ENCODE results near the gene HOXB4. TPM values are rescaled to one million over a fixed set of nuclear protein-coding genes. Genes with fewer than 3 reads are reported as not detected.

Gene HOXB4
- total RNA-seq, 1 experiment from 2014 or later: 0.22 TPM

- Histone ChIP-seq H4K20me1 (ENCODE audit: low read length) (no peaks in the 10 kb centered on the region), H3K79me2 (ENCODE audit: low read length) (no peaks in the 10 kb centered on the region), H3K9me3 (ENCODE audit: low read length) (no peaks in the 10 kb centered on the region), H3F3A (ENCODE audit: low read length, unreplicated experiment) (no peaks in the 10 kb centered on the region), H3K27me3 (ENCODE audit: low read length) (no peaks in the 10 kb centered on the region), H3K4me1 (ENCODE audit: insufficient read depth, low read length) (no peaks in the 10 kb centered on the region), H3K9me2 (replicated peaks; ENCODE audit: low read length) (no peaks in the 10 kb centered on the region), H3K27ac (ENCODE audit: low read length) (no peak overlapping the region), H3K36me3 (ENCODE audit: low read depth, low read length) (no peaks in the 10 kb centered on the region), H3K9ac (ENCODE audit: low read length) (no peak overlapping the region), H2AFZ (ENCODE audit: low read length) (no peak overlapping the region), H3K4me3 (ENCODE audit: low read length) (no peak overlapping the region), H3K4me2 (ENCODE audit: low read length) (no peak overlapping the region)
- ChIA-PET POLR2A (ENCODE audit: unreplicated experiment) (no interaction called here), CTCF (no interaction called here)
- ATAC-seq (no peak), DNase-seq (no peak)
- TF ChIP-seq EZH2phosphoT487 (IDR thresholded peaks at IDR 0.05; ENCODE audit: borderline replicate concordance, low read length) (no peak), CTCF (conservative IDR thresholded peaks at IDR 0.05; ENCODE audit: low read depth, low read length) (no peak), EZH2 (IDR thresholded peaks at IDR 0.05; ENCODE audit: low read length, unreplicated experiment) (no peak)
- intact Hi-C loops (cut with micrococcal nuclease): no loop called here
- BruUV-seq (replicated peaks): no TSS peak
Measured at GRCh38 chr17:48529683-48530009, 48.5 kb downstream of the HOXB4 start.

- Histone ChIP-seq H3K4me3 (ENCODE audit: low read length) (no peak overlapping the region), H3K27me3 (ENCODE audit: low read length) (no peaks in the 10 kb centered on the region), H3K9ac (ENCODE audit: low read length) (no peak overlapping the region), H3K9me2 (replicated peaks; ENCODE audit: low read length) (no peaks in the 10 kb centered on the region), H3F3A (ENCODE audit: low read length, unreplicated experiment) (no peaks in the 10 kb centered on the region), H3K36me3 (ENCODE audit: low read depth, low read length) (no peaks in the 10 kb centered on the region), H3K79me2 (ENCODE audit: low read length) (no peaks in the 10 kb centered on the region), H3K9me3 (ENCODE audit: low read length) (no peaks in the 10 kb centered on the region), H3K4me2 (ENCODE audit: low read length) (no peak overlapping the region), H2AFZ (ENCODE audit: low read length) (no peak overlapping the region), H4K20me1 (ENCODE audit: low read length) (no peaks in the 10 kb centered on the region), H3K27ac (ENCODE audit: low read length) (no peak overlapping the region), H3K4me1 (ENCODE audit: insufficient read depth, low read length) (no peaks in the 10 kb centered on the region)
- BruUV-seq (replicated peaks): no TSS peak
- TF ChIP-seq CTCF (conservative IDR thresholded peaks at IDR 0.05; ENCODE audit: low read depth, low read length): no peak
- no peak for TF ChIP-seq EZH2 (IDR thresholded peaks at IDR 0.05; ENCODE audit: low read length, unreplicated experiment)
- no peak for TF ChIP-seq EZH2phosphoT487 (IDR thresholded peaks at IDR 0.05; ENCODE audit: borderline replicate concordance, low read length)
- ChIA-PET POLR2A (ENCODE audit: unreplicated experiment) (no interaction called here), CTCF (no interaction called here)
- ATAC-seq (no peak), DNase-seq (no peak)
- intact Hi-C loops (cut with micrococcal nuclease): no loop called here
Measured at GRCh38 chr17:48528936-48529682, 49.0 kb downstream of the HOXB4 start.

- no peaks in the 10 kb centered on the region for H3F3A ChIP-seq (ENCODE audit: low read length, unreplicated experiment)
- BruUV-seq (replicated peaks): no TSS peak
- H3K9ac ChIP-seq (ENCODE audit: low read length): no peak overlapping the region
- 0 out of 2 replicates have a peak overlapping the region, but pooled peaks have one; percentile 41 for H2AFZ ChIP-seq (ENCODE audit: low read length)
- ATAC-seq (no peak), DNase-seq (no peak)
- no peaks in the 10 kb centered on the region for H3K79me2 ChIP-seq (ENCODE audit: low read length)
- no peak overlapping the region for H3K27ac ChIP-seq (ENCODE audit: low read length)
- no peak overlapping the region for H3K4me3 ChIP-seq (ENCODE audit: low read length)
- intact Hi-C loops (cut with micrococcal nuclease): no loop called here
- H4K20me1 ChIP-seq (ENCODE audit: low read length): no peaks in the 10 kb centered on the region
- no peaks in the 10 kb centered on the region for H3K36me3 ChIP-seq (ENCODE audit: low read depth, low read length)
- ChIA-PET POLR2A (ENCODE audit: unreplicated experiment) (no interaction called here), CTCF (no interaction called here)
- no peaks in the 10 kb centered on the region for H3K9me3 ChIP-seq (ENCODE audit: low read length)
- H3K27me3 ChIP-seq (ENCODE audit: low read length): no peaks in the 10 kb centered on the region
- no peaks in the 10 kb centered on the region for H3K9me2 ChIP-seq (replicated peaks; ENCODE audit: low read length)
- no peak overlapping the region for H3K4me2 ChIP-seq (ENCODE audit: low read length)
- TF ChIP-seq EZH2 (IDR thresholded peaks at IDR 0.05; ENCODE audit: low read length, unreplicated experiment): no peak
- no peak for TF ChIP-seq EZH2phosphoT487 (IDR thresholded peaks at IDR 0.05; ENCODE audit: borderline replicate concordance, low read length)
- no peak for TF ChIP-seq CTCF (conservative IDR thresholded peaks at IDR 0.05; ENCODE audit: low read depth, low read length)
- H3K4me1 ChIP-seq (ENCODE audit: insufficient read depth, low read length): no peaks in the 10 kb centered on the region
Measured at GRCh38 chr17:48528153-48528935, 49.8 kb downstream of the HOXB4 start.

All from PC-3 (cell line).